Parathyroid adenoma (tissue), 2 donors: ENCODE results near the gene PIK3R6.

Experiments used
- H2AFZ ChIP-seq: fragments of 300-600 bp; sonication (generic); one replicate; pipeline ENCODE4 v1.7.0; 2017; ENCODE audit warnings: antibody characterized with exemption, mild to moderate bottlenecking
- H3K27ac ChIP-seq: fragments of 300-600 bp; sonication (generic); one replicate; pipeline ENCODE4 v1.7.0; 2017
- H3K27me3 ChIP-seq: fragments of 300-600 bp; sonication (generic); one replicate; pipeline ENCODE4 v1.7.0; 2017; ENCODE audit warnings: low read length; ENCODE audit not compliant: control insufficient read depth, insufficient read depth
- H3K36me3 ChIP-seq: fragments of 300-600 bp; sonication (generic); one replicate; pipeline ENCODE4 v1.7.0; 2017; ENCODE audit warnings: low read length; ENCODE audit not compliant: control insufficient read depth, insufficient read depth
- H3K4me1 ChIP-seq: fragments of 300-600 bp; sonication (generic); one replicate; pipeline ENCODE4 v1.7.0; 2017; ENCODE audit warnings: control low read depth
- H3K4me2 ChIP-seq: fragments of 300-600 bp; sonication (generic); one replicate; pipeline ENCODE4 v1.7.0; 2017; ENCODE audit warnings: low read length
- H3K4me3 ChIP-seq: fragments of 300-600 bp; sonication (generic); one replicate; pipeline ENCODE4 v1.7.0; 2017; ENCODE audit warnings: low read depth, low read length
- H3K79me2 ChIP-seq: fragments of 300-600 bp; sonication (generic); one replicate; pipeline ENCODE4 v1.7.0; 2017; ENCODE audit warnings: control low read depth
- H3K9ac ChIP-seq: fragments of 300-600 bp; sonication (generic); one replicate; pipeline ENCODE4 v1.7.0; 2017; ENCODE audit warnings: mild to moderate bottlenecking
- H3K9me3 ChIP-seq: fragments of 300-600 bp; sonication (generic); one replicate; pipeline ENCODE4 v1.7.0; 2017; ENCODE audit warnings: low read length; ENCODE audit not compliant: control insufficient read depth
- CTCF ChIP-seq: fragments of 300-600 bp; sonication (generic); IDR thresholded peaks from one replicate; pipeline ENCODE4 v1.7.0; 2017; ENCODE audit warnings: antibody characterized with exemption, mild to moderate bottlenecking
- donor health status: primary hyperparathyroidism.

The PIK3R6 gene

GRCh38 chr17:8913091-8913490 lies 45.6 kb upstream of the PIK3R6 start:
- H3K36me3 ChIP-seq, result no peaks in the 10 kb centered on the region
- H3K4me3 ChIP-seq, result no peak overlapping the region
- no peak overlapping the region for H2AFZ ChIP-seq
- H3K9me3 ChIP-seq, result no peaks in the 10 kb centered on the region
- TF ChIP-seq CTCF, result no peak
- no peaks in the 10 kb centered on the region for H3K27me3 ChIP-seq
- H3K4me2 ChIP-seq, result no peak overlapping the region
- H3K4me1 ChIP-seq, result no peaks in the 10 kb centered on the region
- H3K79me2 ChIP-seq, result no peaks in the 10 kb centered on the region
- H3K27ac ChIP-seq, result no peak overlapping the region
- no peak overlapping the region for H3K9ac ChIP-seq

GRCh38 chr17:8912084-8912981 lies 44.9 kb upstream of the PIK3R6 start:
- Histone ChIP-seq H3K9me3 (no peaks in the 10 kb centered on the region), H3K79me2 (no peaks in the 10 kb centered on the region), H3K27me3 (no peaks in the 10 kb centered on the region), H3K36me3 (no peaks in the 10 kb centered on the region), H3K4me3 (no peak overlapping the region), H3K9ac (no peak overlapping the region), H2AFZ (no peak overlapping the region), H3K27ac (no peak overlapping the region), H3K4me1 (no peaks in the 10 kb centered on the region), H3K4me2 (no peak overlapping the region)
- no peak for TF ChIP-seq CTCF

- Histone ChIP-seq H3K4me2 (no peak overlapping the region), H2AFZ (no peak overlapping the region), H3K27ac (no peak overlapping the region), H3K27me3 (no peaks in the 10 kb centered on the region), H3K9me3 (no peaks in the 10 kb centered on the region), H3K4me3 (no peak overlapping the region), H3K79me2 (no peaks in the 10 kb centered on the region), H3K9ac (no peak overlapping the region), H3K36me3 (no peaks in the 10 kb centered on the region), H3K4me1 (no peaks in the 10 kb centered on the region)
- TF ChIP-seq CTCF, result no peak
Measured at GRCh38 chr17:8910969-8911604, 43.6 kb upstream of the PIK3R6 start.

GRCh38 chr17:8909586-8910270 lies 42.3 kb upstream of the PIK3R6 start:
- Histone ChIP-seq H3K36me3 (no peaks in the 10 kb centered on the region), H3K79me2 (no peaks in the 10 kb centered on the region), H2AFZ (no peak overlapping the region), H3K9ac (no peak overlapping the region), H3K4me1 (no peaks in the 10 kb centered on the region), H3K27ac (no peak overlapping the region), H3K4me3 (no peak overlapping the region), H3K4me2 (no peak overlapping the region), H3K9me3 (no peaks in the 10 kb centered on the region), H3K27me3 (no peaks in the 10 kb centered on the region)
- TF ChIP-seq CTCF, result no peak
